Hematopoietic multipotent progenitor cell treated with erythropoietin and hydrocortisone succinate and interleukin-3 and kit ligand, for 15 days (in vitro differentiated cells): ENCODE results near the gene EXOC6B.

ENCODE experiments used
- DNase-seq: peaks from one replicate; pipeline ENCODE4 v3.0.0-alpha.2; 2015; ENCODE audit warnings: low spot score

The EXOC6B gene

DNA sequence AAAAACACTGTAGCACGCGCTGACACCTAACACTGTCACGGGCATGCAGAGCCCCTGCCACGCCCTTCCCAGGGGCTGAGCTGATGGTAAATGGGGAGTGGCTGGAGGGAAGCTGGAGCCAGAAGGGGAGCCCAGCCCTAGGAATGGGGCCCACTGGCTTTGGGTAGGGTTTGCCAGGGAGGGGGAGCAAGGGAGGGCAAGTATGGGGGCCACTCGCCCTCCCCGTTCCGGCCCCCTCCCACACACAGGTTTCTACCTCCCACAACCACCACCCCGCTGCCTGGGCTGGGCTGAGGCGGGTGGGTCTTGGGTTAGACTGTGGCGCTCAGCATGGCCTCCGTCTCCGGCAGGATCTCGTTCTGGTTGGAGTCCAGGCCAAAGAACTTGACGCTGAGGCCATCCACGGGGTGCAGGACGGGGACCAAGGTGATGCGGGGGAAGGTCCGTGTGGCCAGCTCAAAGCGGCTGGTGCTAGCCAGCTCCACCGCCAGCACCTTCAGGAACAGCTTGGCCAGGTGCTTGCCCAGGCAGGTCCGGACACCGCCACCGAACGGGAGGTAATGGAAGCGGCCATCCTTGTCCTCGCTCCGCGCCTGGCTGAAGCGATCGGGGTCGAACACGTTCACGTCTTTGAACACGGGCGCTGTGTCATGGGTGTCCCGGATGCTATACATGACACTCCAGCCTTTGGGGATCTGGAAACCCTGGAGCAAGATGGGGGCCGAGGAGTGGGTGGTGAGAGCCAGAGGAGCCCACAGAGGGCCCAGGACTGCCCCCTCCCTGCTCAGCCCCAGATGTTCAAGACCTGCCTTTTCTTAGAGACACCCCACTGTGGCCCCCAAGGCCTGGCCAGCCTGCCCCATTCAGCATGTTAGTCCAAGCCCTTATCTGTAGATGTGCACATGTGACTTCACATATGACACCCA is 693.7 kb downstream of the EXOC6B start:
- no peak for DNase-seq

DNA sequence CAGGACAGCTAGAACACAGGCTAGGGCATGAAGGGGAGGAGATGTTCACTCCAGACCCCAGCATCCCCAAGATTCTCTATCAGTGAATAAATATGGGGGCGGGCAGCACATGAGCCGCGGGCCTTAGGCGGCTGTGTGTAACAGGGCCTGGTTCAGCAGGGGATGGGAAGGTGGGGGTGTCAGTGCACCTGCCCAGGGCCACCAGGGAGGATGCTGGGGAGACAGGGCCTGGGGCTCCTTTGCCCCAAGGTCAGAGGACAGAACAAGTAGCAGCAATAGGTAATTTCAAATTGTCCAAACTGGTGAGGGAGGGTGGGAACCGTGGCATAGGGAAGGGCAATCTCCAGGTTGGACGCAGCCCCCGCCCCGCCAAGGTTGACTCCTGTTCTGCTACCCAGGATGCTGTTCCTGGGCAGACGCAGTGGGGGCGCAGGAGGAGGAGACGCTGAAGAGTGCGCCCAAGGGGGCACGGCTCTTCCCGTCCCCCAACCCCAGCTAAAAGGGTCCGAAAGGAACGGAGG is 694.4 kb downstream of the EXOC6B start:
- no peak for DNase-seq

DNA sequence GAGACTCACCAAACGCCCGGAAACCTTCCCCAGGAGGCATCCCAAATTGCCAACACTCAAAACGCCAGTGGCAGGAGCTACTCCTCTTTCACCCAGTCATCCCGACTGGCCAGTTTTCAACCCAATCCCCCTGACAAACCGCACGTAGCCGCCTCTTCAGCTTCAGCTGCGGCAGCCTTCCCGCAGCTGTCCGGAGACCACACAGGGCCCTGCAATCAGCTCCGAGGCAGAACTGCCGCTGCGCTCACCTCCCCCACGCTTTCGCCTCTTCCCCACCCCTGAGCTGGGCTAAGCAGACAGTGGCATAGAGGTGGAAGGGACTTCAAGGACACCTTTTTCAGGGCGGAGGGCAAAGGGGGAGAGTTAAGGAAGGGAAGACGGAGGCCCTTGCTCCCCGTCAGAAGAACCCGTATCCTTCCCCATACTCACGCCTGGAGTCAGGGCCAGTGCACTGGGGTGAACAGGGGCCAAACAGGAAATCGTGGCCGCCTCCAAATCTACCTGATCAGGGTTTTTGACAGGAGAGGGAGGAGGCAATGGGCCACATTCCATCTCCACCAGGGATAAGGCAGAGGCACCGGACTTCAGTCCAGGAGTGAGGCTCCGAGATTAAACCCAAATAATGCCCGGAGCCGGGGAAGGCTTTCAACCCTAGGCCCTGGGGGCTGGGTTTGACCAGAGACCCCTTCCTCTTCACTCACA is 695.0 kb downstream of the EXOC6B start:
- no peak for DNase-seq

DNA sequence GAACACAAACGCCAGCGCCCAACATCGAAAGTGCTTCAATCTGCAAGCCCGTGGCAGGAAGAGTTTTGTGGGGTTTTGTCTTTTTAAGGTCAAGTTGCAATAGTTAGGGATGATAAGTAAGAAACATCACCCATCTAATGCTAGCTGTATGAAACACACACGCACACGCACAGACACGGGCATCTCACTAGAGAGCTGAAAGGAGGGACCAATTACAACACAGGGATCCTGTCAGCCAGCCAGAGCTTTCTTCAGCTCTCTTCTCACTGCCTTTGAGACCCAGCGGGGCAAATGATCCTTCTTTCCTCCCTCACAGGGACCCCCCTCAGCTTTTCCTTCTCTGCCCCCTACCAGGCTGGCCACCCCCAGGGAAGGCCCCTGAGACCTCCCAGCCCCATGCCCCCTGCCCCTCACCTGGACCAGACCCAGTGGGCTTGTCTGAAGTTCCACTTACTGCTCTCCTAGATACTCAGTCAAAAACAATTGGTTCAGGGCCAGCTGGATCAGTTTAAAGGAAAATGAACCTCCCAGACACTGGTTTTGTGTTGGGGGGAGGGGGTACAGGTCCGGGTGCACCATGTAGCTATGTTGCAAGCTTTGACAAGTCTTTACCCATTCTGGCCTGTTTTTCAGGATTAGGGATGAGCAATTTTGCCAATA is 696.0 kb downstream of the EXOC6B start:
- DNase-seq, result no peak

DNA sequence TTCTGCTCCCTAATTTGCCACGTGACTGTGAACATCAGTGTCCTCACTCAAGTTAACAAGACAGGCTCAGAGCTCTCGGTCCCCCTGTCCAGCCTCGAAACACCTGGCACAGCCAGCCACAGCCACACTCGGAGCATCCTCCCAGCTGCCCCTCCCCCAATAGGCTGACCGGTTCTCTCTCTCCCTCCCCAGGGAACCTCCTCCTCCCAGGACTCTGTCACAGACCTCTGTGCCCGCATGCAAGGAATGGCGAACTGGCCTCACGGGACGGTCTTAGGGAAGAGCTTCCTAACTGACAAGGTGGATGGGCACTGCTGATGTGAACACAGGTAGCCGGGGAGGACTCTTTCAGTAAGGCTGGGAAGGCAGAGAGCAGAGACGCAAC is 697.0 kb downstream of the EXOC6B start:
- DNase-seq, result no peak

DNA sequence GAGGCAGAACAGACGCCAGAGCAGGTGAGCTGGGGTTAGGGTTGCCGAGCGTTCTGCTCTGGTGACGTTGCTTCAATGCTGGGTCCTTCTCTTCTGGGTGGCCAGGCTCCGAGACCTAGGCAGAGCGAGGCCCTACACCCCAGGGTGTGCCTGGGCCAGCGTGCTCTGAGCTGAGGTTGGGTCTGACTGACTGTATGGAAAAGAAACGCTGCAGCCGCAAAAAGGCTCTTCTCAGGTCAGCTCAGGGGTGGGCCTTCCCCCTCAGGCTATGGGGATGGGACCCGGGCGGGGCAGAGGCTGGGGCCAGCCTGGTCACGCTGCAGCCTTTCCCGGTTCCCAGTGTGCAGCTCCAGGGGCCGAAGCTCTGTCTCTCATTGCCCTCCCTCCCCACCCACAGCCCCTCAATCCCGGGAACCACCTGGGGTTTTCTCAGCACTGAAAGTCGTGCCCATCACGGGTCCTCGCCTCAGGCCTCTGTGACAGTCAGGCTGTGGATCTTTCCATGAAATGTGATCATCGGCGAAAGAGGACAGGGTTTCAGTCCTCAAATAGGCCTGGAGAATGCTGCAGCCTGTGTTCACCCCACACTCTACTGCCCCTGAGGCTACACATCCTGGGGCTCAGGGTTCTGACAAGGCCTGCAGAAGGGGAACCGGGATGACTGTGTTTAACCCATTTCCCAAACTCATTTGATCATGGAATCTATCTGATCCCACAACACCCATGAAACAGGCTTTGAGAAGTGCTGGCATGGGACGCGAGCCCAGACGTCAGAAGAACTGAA is 697.6 kb downstream of the EXOC6B start:
- DNase-seq, result no peak

DNA sequence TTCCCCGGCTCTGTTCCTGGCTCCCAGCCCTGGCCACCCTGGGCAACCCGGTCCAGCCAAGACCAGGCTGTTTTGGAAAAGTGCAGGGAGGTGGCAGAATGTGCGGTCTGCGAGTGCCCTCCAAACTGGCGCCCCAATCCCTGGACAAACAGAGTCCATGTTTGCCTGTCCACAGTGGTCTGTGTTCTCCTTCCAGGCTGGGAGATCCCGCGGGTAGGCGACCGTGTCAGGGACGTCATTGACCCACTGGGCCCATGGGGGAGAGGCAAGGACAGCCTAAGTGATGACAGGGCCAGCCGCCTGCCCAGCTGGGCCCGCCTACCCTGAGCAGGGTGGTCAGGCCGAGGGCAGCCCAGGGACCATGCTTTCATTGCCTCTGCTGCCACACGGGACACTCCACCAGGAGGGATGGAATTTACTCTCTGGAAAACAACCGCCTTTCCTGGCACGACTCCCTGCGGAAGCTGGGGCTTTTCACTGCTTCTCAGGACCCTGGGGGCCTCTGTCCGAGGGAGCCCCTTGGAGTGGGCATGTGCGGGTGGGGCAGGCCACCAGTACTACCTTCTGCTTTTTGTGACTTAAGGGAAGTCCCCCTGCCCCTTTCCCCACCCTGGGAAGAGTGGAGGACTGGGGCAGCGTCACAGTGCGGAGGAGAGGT is 698.3 kb downstream of the EXOC6B start:
- DNase-seq, result no peak

DNA sequence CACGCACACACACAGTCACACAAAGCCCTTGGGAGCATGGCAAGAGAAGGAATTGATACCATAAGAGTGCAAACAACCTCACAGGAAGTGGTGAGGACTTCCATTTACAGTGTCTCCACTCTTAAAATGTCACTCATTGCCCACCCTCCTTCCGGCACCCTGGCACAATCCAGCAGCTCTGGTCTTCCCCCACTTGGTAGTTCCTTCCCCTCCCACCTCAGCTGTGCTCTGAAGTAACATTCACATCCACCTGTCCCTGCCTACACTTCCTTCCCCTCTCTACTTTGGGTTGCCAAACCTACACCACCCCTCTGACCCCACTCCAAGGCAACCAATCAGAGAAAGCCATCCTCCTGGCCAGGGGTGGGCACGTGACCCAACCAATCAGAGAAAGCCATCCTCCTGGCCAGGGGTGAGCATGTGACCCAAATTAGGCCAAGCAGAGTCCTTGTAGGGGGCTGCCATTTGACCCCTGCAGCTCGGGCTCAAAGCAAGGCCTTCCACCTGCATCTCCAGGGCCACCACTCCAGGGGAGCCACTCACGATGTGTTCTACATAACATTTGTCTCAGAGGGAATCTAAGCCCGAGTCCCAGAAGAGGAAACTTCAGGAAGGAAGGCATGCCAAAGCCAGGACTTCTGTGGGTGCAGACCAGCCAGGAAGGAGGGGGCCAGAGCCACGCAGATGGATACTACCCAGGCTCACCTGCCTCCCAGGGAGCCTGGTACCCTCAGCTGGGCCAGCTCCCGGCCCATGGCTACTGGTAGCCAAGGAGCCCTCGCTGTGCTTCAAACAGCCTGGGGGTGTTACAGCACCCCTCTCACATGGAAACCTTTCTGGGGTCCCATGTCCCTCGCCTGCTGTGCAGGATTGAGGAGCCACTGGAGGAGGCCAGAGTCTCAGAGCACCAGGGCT is 699.4 kb downstream of the EXOC6B start:
- no peak for DNase-seq
